Uterus (tissue), 2 donors: ENCODE results near the gene GFM2.

Experiments used
- POLR2A ChIP-seq, 2 donors: fragments of 450-650 bp; IDR thresholded peaks; one replicate each; pipeline ENCODE4 v1.6.1; 2016; ENCODE audit warnings: antibody characterized with exemption in 2 of 2, mild to moderate bottlenecking in 1 of 2, moderate library complexity in 1 of 2
- TF ChIP-seq, protein P1 (sequence below), 4 experiments: fragments of 200-600 bp in 2 of 4; fragments of 450-650 bp in 2 of 4; sonication (generic) in 2 of 4; IDR thresholded peaks; one replicate each; pipeline ENCODE4 v1.5.1; 2016 to 2019; ENCODE audit warnings: antibody characterized with exemption in 4 of 4, mild to moderate bottlenecking in 2 of 4, moderate library complexity in 1 of 4

DNA sequence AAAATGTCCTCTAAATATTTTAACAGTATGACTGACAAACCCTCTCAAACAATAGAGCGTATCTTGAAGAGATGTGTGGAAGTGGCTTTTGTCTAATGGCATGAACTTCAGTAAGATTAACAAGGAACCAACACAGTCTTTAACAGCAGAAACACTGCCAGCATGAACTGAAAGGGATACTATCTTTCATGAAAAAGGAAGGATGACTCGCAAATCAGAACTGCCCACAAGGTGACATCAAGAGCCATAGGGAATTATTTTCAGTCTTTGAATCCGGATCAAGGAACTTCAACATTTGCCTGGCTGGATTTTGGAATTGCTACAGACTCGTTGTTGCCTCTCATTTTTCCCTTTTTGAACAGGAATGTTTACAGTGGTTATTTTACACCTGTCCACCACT, 87.0 kb downstream of the GFM2 start:
- TF ChIP-seq, protein P1, sequence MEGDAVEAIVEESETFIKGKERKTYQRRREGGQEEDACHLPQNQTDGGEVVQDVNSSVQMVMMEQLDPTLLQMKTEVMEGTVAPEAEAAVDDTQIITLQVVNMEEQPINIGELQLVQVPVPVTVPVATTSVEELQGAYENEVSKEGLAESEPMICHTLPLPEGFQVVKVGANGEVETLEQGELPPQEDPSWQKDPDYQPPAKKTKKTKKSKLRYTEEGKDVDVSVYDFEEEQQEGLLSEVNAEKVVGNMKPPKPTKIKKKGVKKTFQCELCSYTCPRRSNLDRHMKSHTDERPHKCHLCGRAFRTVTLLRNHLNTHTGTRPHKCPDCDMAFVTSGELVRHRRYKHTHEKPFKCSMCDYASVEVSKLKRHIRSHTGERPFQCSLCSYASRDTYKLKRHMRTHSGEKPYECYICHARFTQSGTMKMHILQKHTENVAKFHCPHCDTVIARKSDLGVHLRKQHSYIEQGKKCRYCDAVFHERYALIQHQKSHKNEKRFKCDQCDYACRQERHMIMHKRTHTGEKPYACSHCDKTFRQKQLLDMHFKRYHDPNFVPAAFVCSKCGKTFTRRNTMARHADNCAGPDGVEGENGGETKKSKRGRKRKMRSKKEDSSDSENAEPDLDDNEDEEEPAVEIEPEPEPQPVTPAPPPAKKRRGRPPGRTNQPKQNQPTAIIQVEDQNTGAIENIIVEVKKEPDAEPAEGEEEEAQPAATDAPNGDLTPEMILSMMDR (IDR thresholded peaks at IDR 0.05) = no peak
- no peak for TF ChIP-seq POLR2A (IDR thresholded peaks at IDR 0.05)
